Sigmoid colon (tissue), 7 donors: ENCODE data around the gene GRM8. TPM values are rescaled to one million over a fixed set of nuclear protein-coding genes. Genes with fewer than 3 reads are reported as not detected.

Experiments used
- DNase-seq: peaks from one replicate; pipeline ENCODE4 v3.0.0-alpha.2; 2019
- H3K27ac ChIP-seq, 4 donors: fragments of 200-600 bp; sonication (generic); one replicate each; pipeline ENCODE4 v1.5.1; 2016 to 2019; ENCODE audit warnings: mild to moderate bottlenecking in 1 of 4
- H3K27me3 ChIP-seq, 3 donors: fragments of 200-600 bp; sonication (generic); one replicate each; pipeline ENCODE4 v1.5.1; 2019; ENCODE audit warnings: mild to moderate bottlenecking in 1 of 3
- H3K36me3 ChIP-seq, 4 donors: fragments of 200-600 bp; sonication (generic); one replicate each; pipeline ENCODE4 v1.5.1; 2016 to 2019
- H3K4me1 ChIP-seq, 4 donors: fragments of 200-600 bp; sonication (generic); one replicate each; pipeline ENCODE4 v1.5.1; 2017 to 2019
- H3K4me3 ChIP-seq, 4 donors: fragments of 200-600 bp; sonication (generic); one replicate each; pipeline ENCODE4 v1.5.1; 2017 to 2019; ENCODE audit warnings: mild to moderate bottlenecking in 2 of 4, moderate library complexity in 1 of 4
- H3K9me3 ChIP-seq, 4 donors: fragments of 200-600 bp in 3 of 4; sonication (generic) in 3 of 4; one replicate each; pipeline versions ENCODE4 v1.5.1 to v1.6.1; 2013 to 2019
- EP300 ChIP-seq, 4 donors: sonication (generic); formaldehyde crosslinking; IDR thresholded peaks; one replicate each; pipeline ENCODE4 v1.6.1; 2017; ENCODE audit warnings: antibody characterized with exemption in 4 of 4
- POLR2A ChIP-seq, 2 donors: fragments of 450-650 bp; IDR thresholded peaks; one replicate each; pipeline ENCODE4 v1.6.1; 2016; ENCODE audit warnings: antibody characterized with exemption in 2 of 2, mild to moderate bottlenecking in 2 of 2, moderate library complexity in 2 of 2
- POLR2AphosphoS5 ChIP-seq, 4 donors: sonication (generic); formaldehyde crosslinking; IDR thresholded peaks; one replicate each; pipeline ENCODE4 v1.6.1; 2017; ENCODE audit warnings: antibody characterized with exemption in 4 of 4
- WGBS, 2 donors: extraction: QIAGEN DNeasy Blood & Tissue Kit; methylation state at CpG; one replicate each; pipeline ENCODE4 v1.1.7; 2013; 5-methylcytosine and 5-hydroxymethylcytosine counted together
- intact Hi-C: fragments of 100-400 bp; cut with DNase I; formaldehyde crosslinking; loops from one replicate; pipeline ENCODE4 v1.15.1; 2023
- polyA plus RNA-seq, 3 donors: library from polyadenylated mRNA; stranded (reverse); fragments of 200-250 nt; gene quantifications; one replicate each; pipeline ENCODE4 v1.2.3, GENCODE V29; 2013
- total RNA-seq, 4 donors: library from RNA; depleted of rRNA; stranded (reverse); fragments of >200 nt; gene quantifications; one replicate each; pipeline ENCODE4 v1.1.0, GENCODE V29; 2016
- TF ChIP-seq, protein P1 (sequence below), 4 experiments: fragments of 450-650 bp in 3 of 4; fragments of 200-600 bp in 1 of 4; IDR thresholded peaks; one replicate each; pipeline ENCODE4 v1.5.1; 2016 to 2019; ENCODE audit warnings: antibody characterized with exemption in 4 of 4, mild to moderate bottlenecking in 3 of 4, moderate library complexity in 2 of 4
- donor health status: healthy with polysubstance abuse.
- donor health status: Bipolar disorder and iron deficiency.
- donor health status: healthy.

The GRM8 gene
- total and polyA plus RNA-seq, 7 donors = 0.27 to 1.9 (median 0.55) TPM; not detected in 4

DNA sequence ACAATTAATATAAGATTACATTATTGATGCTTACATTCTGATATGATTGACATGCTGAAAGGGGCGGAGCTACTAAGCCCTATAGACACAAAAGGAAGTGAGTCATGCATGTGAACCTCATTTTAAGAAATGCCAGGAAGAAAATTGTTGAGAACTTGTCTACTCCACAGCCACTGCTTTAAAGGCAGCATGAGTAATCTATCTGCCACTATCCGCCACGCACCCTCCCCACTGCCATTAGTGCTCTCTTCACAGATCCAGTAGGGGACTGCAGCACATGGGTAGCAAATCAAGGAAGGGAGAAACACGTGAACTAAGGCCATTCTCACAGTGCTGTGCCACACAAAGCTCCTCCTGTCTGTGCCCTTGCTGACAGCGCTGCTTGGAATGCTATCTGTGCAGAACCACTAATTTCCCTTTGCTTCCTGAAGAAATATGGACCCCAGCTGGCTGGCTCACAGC lies 524.8 kb downstream of the GRM8 start:
- Histone ChIP-seq H3K27ac (no peak overlapping the region), H3K4me1 (no peaks in the 10 kb centered on the region), H3K27me3 (no peaks in the 10 kb centered on the region), H3K9me3 (no peaks in the 10 kb centered on the region), H3K4me3 (no peak overlapping the region), H3K36me3 (no peaks in the 10 kb centered on the region)
- no peak for DNase-seq
- 82 to 88% methylated on average over 5 of the region's 5 CpGs for WGBS, 2 donors
- intact Hi-C loops = no loop called here
- TF ChIP-seq POLR2A (IDR thresholded peaks at IDR 0.05) (no peak), POLR2AphosphoS5 (IDR thresholded peaks at IDR 0.05) (no peak), EP300 (IDR thresholded peaks at IDR 0.05) (no peak)
- TF ChIP-seq, protein P1, sequence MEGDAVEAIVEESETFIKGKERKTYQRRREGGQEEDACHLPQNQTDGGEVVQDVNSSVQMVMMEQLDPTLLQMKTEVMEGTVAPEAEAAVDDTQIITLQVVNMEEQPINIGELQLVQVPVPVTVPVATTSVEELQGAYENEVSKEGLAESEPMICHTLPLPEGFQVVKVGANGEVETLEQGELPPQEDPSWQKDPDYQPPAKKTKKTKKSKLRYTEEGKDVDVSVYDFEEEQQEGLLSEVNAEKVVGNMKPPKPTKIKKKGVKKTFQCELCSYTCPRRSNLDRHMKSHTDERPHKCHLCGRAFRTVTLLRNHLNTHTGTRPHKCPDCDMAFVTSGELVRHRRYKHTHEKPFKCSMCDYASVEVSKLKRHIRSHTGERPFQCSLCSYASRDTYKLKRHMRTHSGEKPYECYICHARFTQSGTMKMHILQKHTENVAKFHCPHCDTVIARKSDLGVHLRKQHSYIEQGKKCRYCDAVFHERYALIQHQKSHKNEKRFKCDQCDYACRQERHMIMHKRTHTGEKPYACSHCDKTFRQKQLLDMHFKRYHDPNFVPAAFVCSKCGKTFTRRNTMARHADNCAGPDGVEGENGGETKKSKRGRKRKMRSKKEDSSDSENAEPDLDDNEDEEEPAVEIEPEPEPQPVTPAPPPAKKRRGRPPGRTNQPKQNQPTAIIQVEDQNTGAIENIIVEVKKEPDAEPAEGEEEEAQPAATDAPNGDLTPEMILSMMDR (IDR thresholded peaks at IDR 0.05) = no peak

DNA sequence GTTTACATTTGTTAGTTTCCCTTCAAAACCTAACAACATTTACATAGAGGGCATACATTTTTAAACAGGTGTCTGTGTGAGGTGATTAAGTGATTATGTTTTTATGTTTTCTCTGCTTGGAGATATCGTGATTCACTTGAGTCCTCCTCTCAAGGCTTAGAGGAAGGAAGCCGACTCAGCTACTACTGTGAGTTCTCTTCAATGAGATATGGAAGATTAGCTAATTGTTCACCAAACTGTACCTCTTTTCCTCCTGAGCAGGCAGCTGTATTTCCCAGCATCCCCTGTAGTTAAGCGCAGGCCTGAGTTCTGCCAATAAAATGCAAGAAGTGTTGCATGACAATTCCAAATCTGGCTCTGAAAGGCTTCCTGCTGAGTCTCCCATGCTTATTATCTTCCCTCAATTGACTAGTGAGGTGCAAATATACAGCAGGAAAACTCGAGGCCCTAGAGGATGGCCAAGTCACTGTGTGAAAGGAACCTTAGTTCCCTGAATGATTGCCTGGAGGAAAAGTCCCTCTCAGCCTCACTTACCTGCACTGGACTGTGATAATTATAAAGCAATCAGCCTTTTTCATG lies 528.7 kb downstream of the GRM8 start:
- 71 to 77% methylated on average over 4 of the region's 4 CpGs for WGBS, 2 donors
- DNase-seq = no peak
- Histone ChIP-seq H3K27ac (no peak overlapping the region), H3K4me1 (no peaks in the 10 kb centered on the region), H3K4me3 (no peak overlapping the region), H3K36me3 (no peaks in the 10 kb centered on the region), H3K9me3 (no peaks in the 10 kb centered on the region), H3K27me3 (no peaks in the 10 kb centered on the region)
- intact Hi-C loops = no loop called here
- TF ChIP-seq POLR2A (IDR thresholded peaks at IDR 0.05) (no peak), POLR2AphosphoS5 (IDR thresholded peaks at IDR 0.05) (no peak), EP300 (IDR thresholded peaks at IDR 0.05) (no peak)
- TF ChIP-seq, protein P1 (IDR thresholded peaks at IDR 0.05) = no peak

DNA sequence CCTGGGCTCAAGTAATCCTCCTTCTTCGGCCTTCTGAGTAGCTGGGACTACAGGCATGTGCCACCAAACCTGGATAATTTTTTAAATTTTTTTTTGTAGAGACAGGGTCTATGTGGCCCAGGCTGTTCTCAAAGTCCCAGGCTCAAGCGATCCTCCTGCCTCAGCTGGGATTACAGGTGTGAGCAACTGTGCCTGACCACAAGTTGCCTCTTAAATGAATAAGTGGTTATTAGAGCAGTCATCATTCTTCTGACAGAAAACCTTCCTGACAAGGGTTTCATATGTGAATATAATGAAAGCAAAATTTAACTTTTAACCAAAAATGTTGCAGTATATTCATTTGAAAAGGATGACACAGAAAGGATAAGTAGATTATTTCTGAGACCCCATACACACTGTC lies 532.5 kb downstream of the GRM8 start:
- intact Hi-C loops = no loop called here
- no peak for TF ChIP-seq POLR2A (IDR thresholded peaks at IDR 0.05)
- no peak for TF ChIP-seq POLR2AphosphoS5 (IDR thresholded peaks at IDR 0.05)
- TF ChIP-seq, protein P1 (IDR thresholded peaks at IDR 0.05) = no peak
- TF ChIP-seq EP300 (IDR thresholded peaks at IDR 0.05) = no peak
- no peaks in the 10 kb centered on the region for H3K36me3 ChIP-seq
- no peak for DNase-seq
- H3K9me3 ChIP-seq = no peaks in the 10 kb centered on the region
- H3K27me3 ChIP-seq = no peaks in the 10 kb centered on the region
- WGBS, 2 donors = 88 to 93% methylated on average over 2 of the region's 2 CpGs
- no peak overlapping the region for H3K27ac ChIP-seq
- no peak overlapping the region for H3K4me3 ChIP-seq
- no peaks in the 10 kb centered on the region for H3K4me1 ChIP-seq

DNA sequence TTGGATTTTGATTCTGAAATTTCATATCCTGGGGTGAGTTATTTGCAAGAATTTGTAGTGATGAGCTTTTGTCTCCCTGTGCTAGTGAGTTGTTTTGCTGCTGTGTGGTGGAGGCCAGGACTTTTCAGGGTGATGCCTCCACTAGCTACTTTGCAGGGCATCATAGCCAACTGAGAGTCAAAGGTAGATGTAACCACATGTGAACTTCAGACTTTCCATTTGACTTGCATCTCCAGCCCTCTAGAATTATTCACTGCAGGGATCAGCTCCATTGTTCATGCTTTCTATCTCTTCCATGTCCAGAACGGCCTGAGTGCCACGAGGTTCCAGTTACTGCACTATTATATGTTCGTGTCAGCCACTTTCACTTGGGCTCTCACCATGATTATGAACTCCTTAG lies 534.3 kb downstream of the GRM8 start:
- Histone ChIP-seq H3K4me1 (no peaks in the 10 kb centered on the region), H3K27me3 (no peaks in the 10 kb centered on the region), H3K4me3 (no peak overlapping the region), H3K36me3 (no peaks in the 10 kb centered on the region), H3K27ac (no peak overlapping the region), H3K9me3 (no peaks in the 10 kb centered on the region)
- intact Hi-C loops = no loop called here
- DNase-seq = no peak
- WGBS, 2 donors = 88 to 93% methylated on average over 3 of the region's 3 CpGs
- no peak for TF ChIP-seq POLR2AphosphoS5 (IDR thresholded peaks at IDR 0.05)
- TF ChIP-seq, protein P1 (IDR thresholded peaks at IDR 0.05) = no peak
- no peak for TF ChIP-seq POLR2A (IDR thresholded peaks at IDR 0.05)
- no peak for TF ChIP-seq EP300 (IDR thresholded peaks at IDR 0.05)

DNA sequence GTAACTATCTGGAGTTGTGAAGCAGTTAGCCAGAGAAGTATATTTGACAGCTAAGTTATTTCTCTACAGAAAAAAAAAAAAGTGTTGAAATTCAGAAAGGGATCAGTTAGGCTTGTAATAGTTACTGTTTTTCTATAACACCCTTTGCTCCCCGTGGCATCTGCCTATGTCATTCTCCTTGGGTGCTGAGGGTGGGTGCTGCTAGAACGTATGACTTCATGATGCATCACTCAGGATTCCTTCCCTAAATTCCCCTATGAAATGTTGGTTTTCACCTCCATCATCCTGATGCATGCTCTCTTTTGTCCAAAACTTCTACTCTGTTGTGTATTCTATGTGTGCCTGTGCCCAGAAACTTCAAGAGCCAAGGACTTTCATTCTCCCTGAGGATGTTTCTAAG lies 536.4 kb downstream of the GRM8 start:
- intact Hi-C loops = no loop called here
- no peaks in the 10 kb centered on the region for H3K27me3 ChIP-seq

More for the DNA sequence above, 536.4 kb downstream of the GRM8 start:
- whole genome bisulfite sequencing, 2 donors = 80 to 84% methylated on average over 2 of the region's 2 CpGs
- Histone ChIP-seq H3K4me3 (no peak overlapping the region), H3K27ac (no peak overlapping the region), H3K4me1 (no peaks in the 10 kb centered on the region), H3K9me3 (no peaks in the 10 kb centered on the region), H3K36me3 (no peaks in the 10 kb centered on the region)
- no peak for DNase-seq
- TF ChIP-seq POLR2AphosphoS5 (IDR thresholded peaks at IDR 0.05) = no peak
